IMR-90 (cell line): ENCODE measurements around the gene ELF2. TPM values are rescaled to one million over a fixed set of nuclear protein-coding genes. Genes with fewer than 3 reads are reported as not detected.

Experiments used
- ATAC-seq: fragments of 200-7000 bp; cut with Tn5 transposase; 2 replicates; pipeline ENCODE4 v1.9.1; 2020; ENCODE audit warnings: low read depth, mild to moderate bottlenecking, moderate library complexity
- BruUV-seq: library from RNA; stranded (reverse); fragments of 400-500 nt; replicated peaks from 2 replicates; lab custom pipeline; 2021; lab: Mats Ljungman, UMichigan
- CTCF ChIA-PET: fragments of 300-600 bp; formaldehyde crosslinking; extraction: SDS; loops from one replicate; lab custom pipeline; 2021; ENCODE audit warnings: antibody characterized with exemption; lab: Yijun Ruan, JAX
- POLR2A ChIA-PET: fragments of 300-600 bp; sonication (Branson Sonifier 250); formaldehyde crosslinking; loops from one replicate; lab custom pipeline; 2022; ENCODE audit warnings: antibody characterized with exemption; ENCODE audit not compliant: unreplicated experiment; lab: Charles Lee
- DNase-seq: peaks from one replicate; pipeline ENCODE4 v3.0.0; 2013
- H2AFZ ChIP-seq: replicated peaks from 2 replicates; pipeline ENCODE3; 2013; ENCODE audit warnings: low read length, mild to moderate bottlenecking; ENCODE audit not compliant: poor library complexity
- H2AK5ac ChIP-seq: 2 replicates; pipeline ENCODE4 v1.6.1; 2013; ENCODE audit warnings: low read depth, low read length, inconsistent platforms
- H2AK9ac ChIP-seq: replicated peaks from 2 replicates; pipeline ENCODE3; 2013; ENCODE audit warnings: mild to moderate bottlenecking, low read depth, low read length, moderate library complexity; ENCODE audit not compliant: poor library complexity
- H2BK120ac ChIP-seq: 2 replicates; pipeline ENCODE4 v1.6.1; 2013; ENCODE audit warnings: low read depth, low read length, inconsistent platforms
- H2BK15ac ChIP-seq: 3 replicates; pipeline ENCODE4 v1.6.1; 2013; ENCODE audit warnings: low read depth, low read length, inconsistent platforms
- H2BK20ac ChIP-seq: 2 replicates; pipeline ENCODE4 v1.6.1; 2013; ENCODE audit warnings: low read depth, mild to moderate bottlenecking, inconsistent platforms, low read length, moderate library complexity
- H2BK5ac ChIP-seq: 2 replicates; pipeline ENCODE4 v1.6.1; 2013; ENCODE audit warnings: mild to moderate bottlenecking, low read depth, low read length, inconsistent platforms; ENCODE audit not compliant: poor library complexity, severe bottlenecking
- H3K14ac ChIP-seq: replicated peaks from 2 replicates; pipeline ENCODE4 v1.6.1; 2013; ENCODE audit warnings: low read depth, low read length, inconsistent platforms
- H3K18ac ChIP-seq: 2 replicates; pipeline ENCODE4 v1.6.1; 2013; ENCODE audit warnings: low read depth, low read length, control low read depth
- H3K23ac ChIP-seq: 2 replicates; pipeline ENCODE4 v1.6.1; 2013; ENCODE audit warnings: low read depth, low read length, inconsistent platforms
- H3K27ac ChIP-seq: 2 replicates; pipeline ENCODE4 v1.5.1; 2013; ENCODE audit warnings: mild to moderate bottlenecking, control low read depth, low read length; ENCODE audit not compliant: insufficient read depth
- H3K27me3 ChIP-seq: 2 replicates; pipeline ENCODE4 v1.6.1; 2013; ENCODE audit warnings: low read length; ENCODE audit not compliant: control insufficient read depth, insufficient read depth
- H3K36me3 ChIP-seq: 2 replicates; pipeline ENCODE4 v1.6.1; 2013; ENCODE audit warnings: low read length, mixed read lengths; ENCODE audit not compliant: control insufficient read depth, insufficient read depth
- H3K4ac ChIP-seq: 2 replicates; pipeline ENCODE4 v1.6.1; 2013; ENCODE audit warnings: low read depth, low read length, inconsistent platforms
- H3K4me1 ChIP-seq: 2 replicates; pipeline ENCODE4 v1.6.1; 2013; ENCODE audit warnings: low read length, mixed read lengths; ENCODE audit not compliant: control insufficient read depth, insufficient read depth
- H3K4me2 ChIP-seq: 2 replicates; pipeline ENCODE4 v1.6.1; 2013; ENCODE audit warnings: low read depth, mild to moderate bottlenecking, control low read depth, low read length, moderate library complexity
- H3K4me3 ChIP-seq: 2 replicates; pipeline ENCODE4 v1.5.1; 2013; ENCODE audit warnings: low read depth, mild to moderate bottlenecking, control low read depth, low read length, moderate library complexity; ENCODE audit not compliant: insufficient read depth
- H3K56ac ChIP-seq: 2 replicates; pipeline ENCODE4 v1.6.1; 2013; ENCODE audit warnings: low read length, inconsistent platforms; ENCODE audit not compliant: insufficient read depth; ENCODE audit errors: extremely low read depth
- H3K79me1 ChIP-seq, 2 experiments: 2 replicates each; pipeline ENCODE4 v1.6.1; 2013; ENCODE audit warnings: low read length in 2 of 2, inconsistent platforms in 1 of 2, low read depth in 1 of 2
- H3K9ac ChIP-seq: 2 replicates; pipeline ENCODE4 v1.6.1; 2013; ENCODE audit warnings: low read depth, low read length, control low read depth
- H3K9me1 ChIP-seq: 2 replicates; pipeline ENCODE4 v1.6.1; 2013; ENCODE audit warnings: low read length, inconsistent platforms; ENCODE audit not compliant: insufficient read depth
- H3K9me3 ChIP-seq: 2 replicates; pipeline ENCODE4 v1.6.1; 2013; ENCODE audit warnings: low read length; ENCODE audit not compliant: control insufficient read depth, insufficient read depth
- H4K20me1 ChIP-seq: 2 replicates; pipeline ENCODE4 v1.6.1; 2013; ENCODE audit warnings: low read length, inconsistent platforms; ENCODE audit not compliant: insufficient read depth
- H4K5ac ChIP-seq: 2 replicates; pipeline ENCODE4 v1.6.1; 2013; ENCODE audit warnings: mild to moderate bottlenecking, low read depth, low read length, control low read depth
- H4K8ac ChIP-seq, 2 experiments: 2 replicates each; pipeline ENCODE4 v1.6.1; 2013; ENCODE audit warnings: low read depth in 2 of 2, low read length in 2 of 2, control low read depth in 1 of 2, inconsistent platforms in 1 of 2
- H4K91ac ChIP-seq: 2 replicates; pipeline ENCODE4 v1.6.1; 2013; ENCODE audit warnings: low read depth, low read length, inconsistent platforms; ENCODE audit not compliant: insufficient read depth
- WGBS, 2 experiments: methylation state at CpG; one replicate each; pipeline versions ENCODE4 v1.1.5 to v1.1.7; 2013; ENCODE audit warnings: missing lambda C conversion rate in 2 of 2; ENCODE audit not compliant: insufficient read length in 1 of 2; ENCODE audit errors: extremely low coverage in 2 of 2; 5-methylcytosine and 5-hydroxymethylcytosine counted together
- dilution Hi-C: fragments of 300-500 bp; cut with HindIII; formaldehyde crosslinking; loops from one replicate; pipeline ENCODE4 v1.14.3; 2018; ENCODE audit warnings: low sequenced_read_pairs; ENCODE audit not compliant: unreplicated experiment
- in situ Hi-C: fragments of 300-500 bp; cut with MboI; formaldehyde crosslinking; loops from 3 replicates; pipeline ENCODE4 v1.14.3; 2019; ENCODE audit warnings: low sequenced_read_pairs, inconsistent platforms, mixed read lengths
- intact Hi-C: fragments of 100-400 bp; cut with micrococcal nuclease; formaldehyde crosslinking; loops from 2 replicates; pipeline ENCODE4 v1.10.0; 2022
- polyA plus RNA-seq, 3 experiments: library from polyadenylated mRNA; depleted of rRNA; stranded (reverse); fragments of >200 nt; gene quantifications; 2 replicates each; pipeline ENCODE4 v1.2.3, GENCODE V29; 2012; ENCODE audit warnings: low replicate concordance in 1 of 3
- total RNA-seq: library from RNA; depleted of rRNA; stranded (reverse); fragments of >200 nt; gene quantifications from 2 replicates; pipeline ENCODE4 v1.2.3, GENCODE V29; 2012
- TF ChIP-seq, protein P1 (sequence below): conservative IDR thresholded peaks from 2 replicates; pipeline ENCODE4 v1.5.1; 2012; ENCODE audit warnings: mild to moderate bottlenecking, low read depth, low read length, improper control_type of control experiment

Gene ELF2
- total and polyA plus RNA-seq, 2 of the 4 experiments (the other 2 are of a cell fraction), result 14.5 to 42.3 TPM

- Histone ChIP-seq H2AK9ac (no peak overlapping the region), H3K27me3 (no peaks in the 10 kb centered on the region), H3K4me1 (peaks cover 15% of the 10 kb centered on the region), H3K27ac (no peak overlapping the region), H3K9me3 (no peaks in the 10 kb centered on the region), H3K18ac (no peak overlapping the region), H3K9ac (no peak overlapping the region), H2BK5ac (no peak overlapping the region), H3K23ac (no peak overlapping the region), H3K56ac (no peak overlapping the region), H2BK20ac (no peak overlapping the region), H3K79me1 (peaks cover 7 to 68% of the 10 kb centered on the region in 2 experiments; a peak in 3 of 4 replicates), H4K8ac (no peak overlapping the region), H3K36me3 (peaks cover 2% of the 10 kb centered on the region; the same call in 1 of the 2 replicates), H3K9me1 (peaks cover 4% of the 10 kb centered on the region; the same call in 1 of the 2 replicates), H3K4me2 (no peak overlapping the region), H2BK120ac (no peak overlapping the region), H2BK15ac (no peak overlapping the region), H4K5ac (no peak overlapping the region), H4K20me1 (peaks cover 72% of the 10 kb centered on the region), H3K4me3 (no peak overlapping the region), H4K91ac (no peak overlapping the region), H3K14ac (0 out of 2 replicates have a peak overlapping the region, but pooled peaks have one; percentile 37), H2AK5ac (no peak overlapping the region), H2AFZ (no peak overlapping the region), H3K4ac (0 out of 2 replicates have a peak overlapping the region, but pooled peaks have one; percentile 10)
- intact Hi-C loops (no loop called here), in situ Hi-C loops (no loop called here), dilution Hi-C loops (no loop called here)
- ChIA-PET POLR2A (no interaction called here), CTCF (no interaction called here)
- no peak for ATAC-seq
- WGBS, 2 experiments, result 95% methylated on average over 3 of the region's 9 CpGs; no CpG with 5 or more reads in 1 of the 2 experiments
- TF ChIP-seq, protein P1, sequence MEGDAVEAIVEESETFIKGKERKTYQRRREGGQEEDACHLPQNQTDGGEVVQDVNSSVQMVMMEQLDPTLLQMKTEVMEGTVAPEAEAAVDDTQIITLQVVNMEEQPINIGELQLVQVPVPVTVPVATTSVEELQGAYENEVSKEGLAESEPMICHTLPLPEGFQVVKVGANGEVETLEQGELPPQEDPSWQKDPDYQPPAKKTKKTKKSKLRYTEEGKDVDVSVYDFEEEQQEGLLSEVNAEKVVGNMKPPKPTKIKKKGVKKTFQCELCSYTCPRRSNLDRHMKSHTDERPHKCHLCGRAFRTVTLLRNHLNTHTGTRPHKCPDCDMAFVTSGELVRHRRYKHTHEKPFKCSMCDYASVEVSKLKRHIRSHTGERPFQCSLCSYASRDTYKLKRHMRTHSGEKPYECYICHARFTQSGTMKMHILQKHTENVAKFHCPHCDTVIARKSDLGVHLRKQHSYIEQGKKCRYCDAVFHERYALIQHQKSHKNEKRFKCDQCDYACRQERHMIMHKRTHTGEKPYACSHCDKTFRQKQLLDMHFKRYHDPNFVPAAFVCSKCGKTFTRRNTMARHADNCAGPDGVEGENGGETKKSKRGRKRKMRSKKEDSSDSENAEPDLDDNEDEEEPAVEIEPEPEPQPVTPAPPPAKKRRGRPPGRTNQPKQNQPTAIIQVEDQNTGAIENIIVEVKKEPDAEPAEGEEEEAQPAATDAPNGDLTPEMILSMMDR, result no peak
- DNase-seq, result no peak
- BruUV-seq, result no TSS peak
These were observed 152.3 kb downstream of the ELF2 start for GRCh38 chr4:139024686-139025085.
